SK-N-SH (cell line): ENCODE data around the gene LYZL6. TPM values are rescaled to one million over a fixed set of nuclear protein-coding genes. Genes with fewer than 3 reads are reported as not detected.

ENCODE experiments used
- CTCF ChIA-PET: fragments of 300-600, 350-600 bp; formaldehyde crosslinking; extraction: SDS; loops from one replicate; lab custom pipeline; 2021; lab: Yijun Ruan, JAX
- POLR2A ChIA-PET: fragments of 350-600 bp; sonication (Branson Sonifier 250); formaldehyde crosslinking; extraction: SDS; loops from one replicate; lab custom pipeline; 2020; ENCODE audit warnings: antibody characterized with exemption, inconsistent platforms; lab: Yijun Ruan, JAX
- DNase-seq: peaks from one replicate; pipeline ENCODE4 v3.0.0; 2012
- H2AFZ ChIP-seq: fragments of 200-600 bp; sonication (generic); 2 replicates; pipeline ENCODE4 v1.8.1; 2016; ENCODE audit warnings: antibody characterized with exemption, mild to moderate bottlenecking, low read depth
- H3F3A ChIP-seq: fragments of 200-600 bp; sonication (generic); replicated peaks from 2 replicates; pipeline ENCODE3; 2016; ENCODE audit warnings: antibody characterized with exemption, mild to moderate bottlenecking; ENCODE audit not compliant: insufficient read depth
- H3K27ac ChIP-seq, 2 experiments: fragments of 200-500 bp in 1 of 2; fragments of 200-600 bp in 1 of 2; sonication (Bioruptor generic) in 1 of 2; sonication (generic), shearing (Covaris generic) in 1 of 2; 2 replicates each; pipeline versions ENCODE4 v1.5.1 to v1.6.1; 2014 to 2016; ENCODE audit warnings: low read depth in 2 of 2, inconsistent platforms in 1 of 2, low read length in 1 of 2, mild to moderate bottlenecking in 1 of 2, mixed read lengths in 1 of 2
- H3K27me3 ChIP-seq: fragments of 200-600 bp; sonication (generic), shearing (Covaris generic); 2 replicates; pipeline ENCODE4 v1.6.1; 2016; ENCODE audit warnings: mixed run types; ENCODE audit not compliant: insufficient read depth
- H3K36me3 ChIP-seq, 2 experiments: fragments of 200-500 bp in 1 of 2; fragments of 200-600 bp in 1 of 2; sonication (Bioruptor generic) in 1 of 2; sonication (generic) in 1 of 2; replicated peaks in 1 of 2; 2 replicates each; pipeline versions ENCODE3 to v1.5.1; 2014 to 2016; ENCODE audit warnings: low read length in 1 of 2, mild to moderate bottlenecking in 1 of 2; ENCODE audit not compliant: insufficient read depth in 2 of 2, control insufficient read depth in 1 of 2
- H3K4me1 ChIP-seq, 2 experiments: fragments of 200-500 bp in 1 of 2; fragments of 200-600 bp in 1 of 2; sonication (Bioruptor generic) in 1 of 2; sonication (generic), shearing (Covaris generic) in 1 of 2; 2 replicates each; pipeline versions ENCODE4 v1.5.1 to v1.6.1; 2014 to 2016; ENCODE audit warnings: low read depth in 1 of 2, low read length in 1 of 2, mixed run types in 1 of 2; ENCODE audit not compliant: insufficient read depth in 2 of 2, control insufficient read depth in 1 of 2
- H3K4me2 ChIP-seq: fragments of 200-600 bp; sonication (generic), shearing (Covaris generic); 2 replicates; pipeline ENCODE4 v1.6.1; 2017; ENCODE audit warnings: mixed run types
- H3K4me3 ChIP-seq, 2 experiments: fragments of 200-500 bp in 1 of 2; fragments of 200-600 bp in 1 of 2; sonication (Bioruptor generic) in 1 of 2; sonication (generic), shearing (Covaris generic) in 1 of 2; 2 replicates each; pipeline versions ENCODE4 v1.5.1 to v1.8.1; 2014 to 2016; ENCODE audit warnings: low read depth in 2 of 2, inconsistent platforms in 1 of 2, low read length in 1 of 2, mild to moderate bottlenecking in 1 of 2, mixed read lengths in 1 of 2, moderate library complexity in 1 of 2
- H3K79me2 ChIP-seq: fragments of 200-600 bp; sonication (generic); 2 replicates; pipeline ENCODE4 v1.8.1; 2017; ENCODE audit warnings: mild to moderate bottlenecking; ENCODE audit not compliant: insufficient read depth
- H3K9ac ChIP-seq: fragments of 200-600 bp; sonication (generic); 2 replicates; pipeline ENCODE4 v1.6.1; 2017; ENCODE audit warnings: mixed run types
- H3K9me2 ChIP-seq: fragments of 200-600 bp; sonication (generic); 2 replicates; pipeline ENCODE4 v1.6.1; 2017; ENCODE audit warnings: mixed run types
- H3K9me3 ChIP-seq: fragments of 200-600 bp; sonication (generic); 2 replicates; pipeline ENCODE4 v1.6.1; 2017; ENCODE audit warnings: mixed run types, mild to moderate bottlenecking, moderate library complexity
- H4K20me1 ChIP-seq: fragments of 200-600 bp; sonication (generic); 2 replicates; pipeline ENCODE4 v1.6.1; 2017; ENCODE audit warnings: mild to moderate bottlenecking, mixed run types; ENCODE audit not compliant: insufficient read depth
- ELF1 ChIP-seq: IDR thresholded peaks from 2 replicates; pipeline ENCODE4 v1.4.0; 2012
- EZH2phosphoT487 ChIP-seq: fragments of 200-600 bp; sonication (generic); IDR thresholded peaks from 2 replicates; pipeline ENCODE4 v1.6.1; 2017; ENCODE audit warnings: low read depth, mixed run types, mild to moderate bottlenecking, antibody characterized with exemption, moderate library complexity, borderline replicate concordance
- JUND ChIP-seq: IDR thresholded peaks from 2 replicates; pipeline ENCODE4 v1.4.0; 2012
- MEF2A ChIP-seq: IDR thresholded peaks from 2 replicates; pipeline ENCODE4 v1.4.0; 2012; ENCODE audit warnings: low read depth, borderline replicate concordance
- PBX3 ChIP-seq: IDR thresholded peaks from 2 replicates; pipeline ENCODE4; 2012
- RAD21 ChIP-seq: IDR thresholded peaks from 2 replicates; pipeline ENCODE4 v1.6.1; 2012; ENCODE audit warnings: mild to moderate bottlenecking, low read length
- RFX5 ChIP-seq: IDR thresholded peaks from 2 replicates; pipeline ENCODE4 v1.6.1; 2012; ENCODE audit warnings: mild to moderate bottlenecking, improper control_type of control experiment, low read length
- SMC3 ChIP-seq: IDR thresholded peaks from 2 replicates; pipeline ENCODE4 v1.6.1; 2012; ENCODE audit warnings: low read depth, low read length, improper control_type of control experiment
- TCF12 ChIP-seq: IDR thresholded peaks from 2 replicates; pipeline ENCODE4 v1.4.0; 2012
- WGBS: methylation state at CpG from one replicate; pipeline ENCODE4 v1.1.6; 2017; ENCODE audit warnings: low lambda C conversion rate; 5-methylcytosine and 5-hydroxymethylcytosine counted together
- polyA plus RNA-seq, 3 experiments: library from polyadenylated mRNA; depleted of rRNA; stranded (reverse); fragments of >200 nt; gene quantifications; 2 replicates each; pipeline ENCODE4 v1.2.3, GENCODE V29; 2012

The LYZL6 gene
- polyA plus RNA-seq (2012; rRNA removed), result not detected in 2 replicates
- polyA plus RNA-seq (2012; cell fraction: cytosol; rRNA removed), result not detected in 2 replicates
- polyA plus RNA-seq (2012; cell fraction: nucleus; rRNA removed), result not detected in 2 replicates

GRCh38 chr17:35943537-35943936 lies at the start of gene LYZL6:
LYZL6 (minus strand) TSS chr17:35943713; CDS start chr17:35939356, 4,357 bp downstream.
- TF ChIP-seq TCF12 (no peak), JUND (no peak), RFX5 (no peak)
- TF ChIP-seq, all 33 proteins: peak for 0
- Histone ChIP-seq H3K4me1 (no peaks in the 10 kb centered on the region), H3K36me3 (no peaks in the 10 kb centered on the region), H3K4me3 (no peak within 1 kb of the TSS), H3K9ac (no peak within 1 kb of the TSS), H3K4me2 (no peak within 1 kb of the TSS), H3F3A (no peaks in the 10 kb centered on the region), H3K9me3 (no peaks in the 10 kb centered on the region), H3K27ac (no peak within 1 kb of the TSS), H3K9me2 (no peaks in the 10 kb centered on the region), H4K20me1 (no peaks in the 10 kb centered on the region), H3K27me3 (peaks cover 6% of the 10 kb centered on the region; the same call in 1 of the 2 replicates), H3K79me2 (no peaks in the 10 kb centered on the region), H2AFZ (no peak within 1 kb of the TSS)
- ChIA-PET POLR2A (no interaction called here), CTCF (no interaction called here)
- DNase-seq, result no peak
- WGBS, result 30% methylated on average over 2 of the region's 2 CpGs

GRCh38 chr17:35991075-35991474 lies 47.6 kb upstream of the LYZL6 start:
- H3K9me2 ChIP-seq, result no peaks in the 10 kb centered on the region
- POLR2A ChIA-PET, result no interaction called here
- TF ChIP-seq SMC3, result no peak
- no peak for TF ChIP-seq ELF1
- H3K4me2 ChIP-seq, result no peak overlapping the region
- H3F3A ChIP-seq, result no peaks in the 10 kb centered on the region
- no peak overlapping the region for H3K4me3 ChIP-seq
- no peak overlapping the region for H2AFZ ChIP-seq
- H3K79me2 ChIP-seq, result no peaks in the 10 kb centered on the region
- peaks cover 6% of the 10 kb centered on the region; the same call in 1 of the 2 replicates for H3K27me3 ChIP-seq
- no peak overlapping the region for H3K9ac ChIP-seq
- 11% methylated on average over 2 of the region's 2 CpGs for WGBS
- no peak for DNase-seq
- H4K20me1 ChIP-seq, result no peaks in the 10 kb centered on the region
- no peaks in the 10 kb centered on the region for H3K9me3 ChIP-seq
- no peak overlapping the region for H3K27ac ChIP-seq
- no peaks in the 10 kb centered on the region for H3K36me3 ChIP-seq
- CTCF ChIA-PET, result interaction anchor here (1.0 to 2.7 kb wide), 2 partner anchors 16 to 20 kb away, joined by 3 to 10 read pairs; no protein-coding TSS in a partner anchor
- H3K4me1 ChIP-seq, result no peaks in the 10 kb centered on the region

- POLR2A ChIA-PET, result no interaction called here
- no peak overlapping the region for H3K27ac ChIP-seq
- H3K9ac ChIP-seq, result no peak overlapping the region
- H3K4me2 ChIP-seq, result no peak overlapping the region
- CTCF ChIA-PET, result no interaction called here
- no peaks in the 10 kb centered on the region for H4K20me1 ChIP-seq
- no peak overlapping the region for H2AFZ ChIP-seq
- H3K4me1 ChIP-seq, result no peaks in the 10 kb centered on the region
- H3K36me3 ChIP-seq, result no peaks in the 10 kb centered on the region
- no peak overlapping the region for H3K4me3 ChIP-seq
- H3K9me3 ChIP-seq, result no peaks in the 10 kb centered on the region
- H3F3A ChIP-seq, result no peaks in the 10 kb centered on the region
- H3K79me2 ChIP-seq, result no peaks in the 10 kb centered on the region
- H3K9me2 ChIP-seq, result no peaks in the 10 kb centered on the region
- H3K27me3 ChIP-seq, result peaks cover 23% of the 10 kb centered on the region; the same call in 1 of the 2 replicates
- no peak for TF ChIP-seq EZH2phosphoT487
- no peak for TF ChIP-seq TCF12
- no peak for TF ChIP-seq PBX3
- TF ChIP-seq MEF2A, result no peak
- TF ChIP-seq RAD21, result no peak
- no peak for TF ChIP-seq SMC3
- no peak for DNase-seq
These were observed 44.7 kb upstream of the LYZL6 start for GRCh38 chr17:35988164-35988563.
